ENCODE data around the gene SLC35A3. TPM values are rescaled to one million over a fixed set of nuclear protein-coding genes. Genes with fewer than 3 reads are reported as not detected.
A peak's percentile ranks its signal among the peaks of the same experiment; 100 is the strongest.

Gene SLC35A3
- total RNA-seq, 1 donor from 2014 or later: 38.9 TPM

- Histone ChIP-seq H3K79me2 (ENCODE audit: low read depth) (peaks cover 73% of the 10 kb centered on the region), H3K9me3 (ENCODE audit: low read depth) (no peaks in the 10 kb centered on the region), H3K4me1 (peaks cover 27% of the 10 kb centered on the region), H2AFZ (replicated peaks) (peak overlapping the region; percentile 99), H3K27me3 (no peaks in the 10 kb centered on the region), H3K4me3 (peak overlapping the region; percentile 99), H3K4me2 (peak overlapping the region; percentile 87), H3K36me3 (no peaks in the 10 kb centered on the region), H4K20me1 (ENCODE audit: low read depth) (peaks cover 37% of the 10 kb centered on the region), H3K9ac (peak overlapping the region; percentile 98), H3K27ac (peak overlapping the region; percentile 98), H3F3A (ENCODE audit: low read depth) (peaks cover 35% of the 10 kb centered on the region)
- DNase-seq (ENCODE audit: low spot score): peak; percentile 95
- Mint-ChIP-seq H3K27me3 (ENCODE audit: insufficient read depth, low read depth) (no peaks in the 10 kb centered on the region), H3K27ac (peak overlapping the region; percentile 99), H3K9me3 (peaks cover 3% of the 10 kb centered on the region), H3K4me3 (peak overlapping the region; percentile 98), H3K36me3 (peaks cover 10% of the 10 kb centered on the region), H3K4me1 (peaks cover 46% of the 10 kb centered on the region)
- no peak for TF ChIP-seq EZH2 (IDR thresholded peaks at IDR 0.05)
- no peak for TF ChIP-seq EZH2phosphoT487 (IDR thresholded peaks at IDR 0.05)
- TF ChIP-seq CTCF (IDR thresholded peaks at IDR 0.05): no peak
These were observed 68.3 kb downstream of the SLC35A3 start for GRCh38 chr1:100037927-100038659.

- Histone ChIP-seq H3F3A (ENCODE audit: low read depth) (peaks cover 36% of the 10 kb centered on the region), H2AFZ (replicated peaks) (peak overlapping the region; percentile 99), H3K4me2 (peak overlapping the region; percentile 87), H3K27ac (peak overlapping the region; percentile 98), H3K4me1 (peaks cover 27% of the 10 kb centered on the region), H3K79me2 (ENCODE audit: low read depth) (peaks cover 79% of the 10 kb centered on the region), H3K9me3 (ENCODE audit: low read depth) (no peaks in the 10 kb centered on the region), H3K36me3 (no peaks in the 10 kb centered on the region), H4K20me1 (ENCODE audit: low read depth) (peaks cover 37% of the 10 kb centered on the region), H3K4me3 (peak overlapping the region; percentile 99), H3K9ac (peak overlapping the region; percentile 98), H3K27me3 (no peaks in the 10 kb centered on the region)
- H3K4me1 Mint-ChIP-seq: peaks cover 47% of the 10 kb centered on the region
- TF ChIP-seq EZH2 (IDR thresholded peaks at IDR 0.05) (no peak), CTCF (IDR thresholded peaks at IDR 0.05) (no peak), EZH2phosphoT487 (IDR thresholded peaks at IDR 0.05) (no peak)
- peaks cover 6% of the 10 kb centered on the region for H3K9me3 Mint-ChIP-seq
- H3K27ac Mint-ChIP-seq: peak overlapping the region; percentile 100
- peaks cover 15% of the 10 kb centered on the region for H3K36me3 Mint-ChIP-seq
- peak overlapping the region; percentile 98 for H3K4me3 Mint-ChIP-seq
- DNase-seq (ENCODE audit: low spot score): peak; percentile 77
- no peaks in the 10 kb centered on the region for H3K27me3 Mint-ChIP-seq (ENCODE audit: insufficient read depth, low read depth)
These were observed 69.0 kb downstream of the SLC35A3 start for GRCh38 chr1:100038660-100039287.

GRCh38 chr1:100039591-100039990 is 69.8 kb downstream of the SLC35A3 start:
- H3K36me3 ChIP-seq: no peaks in the 10 kb centered on the region
- H3K27ac ChIP-seq: no peak overlapping the region
- H3K4me1 ChIP-seq: peaks cover 27% of the 10 kb centered on the region
- Mint-ChIP-seq H3K27ac (no peak overlapping the region), H3K9me3 (peaks cover 13% of the 10 kb centered on the region), H3K4me3 (peak overlapping the region; percentile 98), H3K27me3 (ENCODE audit: insufficient read depth, low read depth) (no peaks in the 10 kb centered on the region), H3K36me3 (peaks cover 20% of the 10 kb centered on the region), H3K4me1 (peaks cover 47% of the 10 kb centered on the region)
- H3K9ac ChIP-seq: peak overlapping the region; percentile 98
- no peaks in the 10 kb centered on the region for H3K9me3 ChIP-seq (ENCODE audit: low read depth)
- H3K4me2 ChIP-seq: peak overlapping the region; percentile 87
- peaks cover 37% of the 10 kb centered on the region for H4K20me1 ChIP-seq (ENCODE audit: low read depth)
- H3K27me3 ChIP-seq: no peaks in the 10 kb centered on the region
- peaks cover 36% of the 10 kb centered on the region for H3F3A ChIP-seq (ENCODE audit: low read depth)
- peaks cover 88% of the 10 kb centered on the region for H3K79me2 ChIP-seq (ENCODE audit: low read depth)
- DNase-seq (ENCODE audit: low spot score): no peak
- H2AFZ ChIP-seq (replicated peaks): no peak overlapping the region
- peak overlapping the region; percentile 99 for H3K4me3 ChIP-seq
- TF ChIP-seq CTCF (IDR thresholded peaks at IDR 0.05) (no peak), EZH2phosphoT487 (IDR thresholded peaks at IDR 0.05) (no peak), EZH2 (IDR thresholded peaks at IDR 0.05) (no peak)

Data from neural progenitor cell (in vitro differentiated cells).